ENCODE results near the gene MACROD2.
"Not testable (repeated sequence)": the region's sequence is repeated elsewhere in the genome, so short reads cannot be mapped to it uniquely, and the experiment has no call there.

Gene MACROD2

GRCh38 chr20:15336011-15336410 lies 1340.7 kb downstream of the MACROD2 start:
- no peak for DNase-seq

GRCh38 chr20:15336536-15336935 lies 1341.2 kb downstream of the MACROD2 start:
- DNase-seq = no peak

- DNase-seq = no peak
Measured at GRCh38 chr20:15339264-15339663, 1343.9 kb downstream of the MACROD2 start.

- no peak for DNase-seq
Measured at GRCh38 chr20:15342991-15343523, 1347.7 kb downstream of the MACROD2 start.

GRCh38 chr20:15345287-15345686 lies 1350.0 kb downstream of the MACROD2 start:
- no peak for DNase-seq

DNA sequence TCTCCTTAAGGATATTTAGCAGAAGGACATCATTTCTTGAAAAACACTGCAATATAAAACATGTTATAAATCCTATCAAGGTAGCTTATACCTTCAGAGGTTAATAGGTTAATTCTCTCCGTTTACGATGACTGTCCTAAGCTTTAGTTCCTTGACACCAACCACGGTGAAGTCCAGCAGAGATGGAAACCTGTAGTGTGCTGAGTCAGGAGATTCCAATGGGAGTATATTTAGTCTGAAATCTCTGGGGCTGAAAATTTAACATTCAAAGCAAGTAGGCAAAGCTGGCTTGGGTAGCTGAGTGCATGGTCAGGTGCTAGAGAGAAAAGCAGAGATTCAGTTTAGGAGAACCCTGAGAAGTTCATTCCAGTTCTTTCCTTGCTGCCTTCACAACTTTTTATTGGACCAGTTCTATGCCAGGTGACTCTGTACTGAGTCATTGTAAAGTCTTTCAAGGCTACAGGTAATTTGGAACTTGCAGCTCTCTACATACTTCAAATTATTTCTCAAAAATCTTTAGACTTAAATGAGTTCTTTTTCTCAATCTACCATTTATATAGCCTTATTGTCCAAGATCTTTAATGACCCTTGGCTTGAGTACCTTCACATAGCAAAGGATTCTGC lies 1351.5 kb downstream of the MACROD2 start:
- DNase-seq = no peak

GRCh38 chr20:15359056-15359455 lies 1363.7 kb downstream of the MACROD2 start:
- DNase-seq = no peak

DNA sequence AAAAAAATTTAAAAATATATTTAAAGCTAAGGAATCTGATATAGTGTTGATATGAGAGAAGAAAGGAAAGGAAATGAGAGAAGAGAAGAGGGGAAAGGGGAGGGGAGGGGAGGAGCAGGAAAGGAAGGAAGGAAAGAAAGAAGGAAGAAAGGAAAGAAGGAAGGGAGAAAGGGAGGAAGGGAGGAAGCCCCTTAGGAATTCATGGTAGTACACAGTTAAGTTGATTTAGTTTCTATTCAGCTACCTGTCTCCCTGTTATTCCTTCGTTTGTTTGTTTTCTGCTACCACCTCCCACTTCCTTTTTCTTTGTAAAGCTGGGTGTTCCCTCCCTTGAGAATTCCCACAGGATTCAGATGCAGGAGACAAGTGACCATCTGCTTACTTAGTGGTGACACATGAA lies 1367.5 kb downstream of the MACROD2 start:
- DNase-seq = no peak

DNA sequence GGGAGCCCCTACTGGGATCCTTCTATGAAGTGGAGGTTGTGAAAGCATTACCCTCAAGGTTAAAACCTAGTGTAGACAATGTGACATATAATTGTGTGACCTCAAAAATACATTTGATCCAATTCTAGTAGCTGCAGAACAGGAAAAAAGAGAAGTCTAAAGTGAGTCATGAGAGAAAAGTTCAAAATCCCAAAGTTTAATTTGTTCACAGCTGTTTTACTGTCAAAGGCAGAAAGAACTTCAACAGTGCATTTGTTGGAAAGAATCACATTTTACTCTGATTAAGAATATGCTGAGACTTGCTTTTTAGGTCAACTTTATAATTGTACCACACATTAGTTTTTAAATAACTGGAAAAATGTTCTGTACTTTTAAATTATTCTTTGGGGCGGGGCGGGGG lies 1369.5 kb downstream of the MACROD2 start:
- no peak for DNase-seq

GRCh38 chr20:15370370-15370769 lies 1375.1 kb downstream of the MACROD2 start:
- no peak for DNase-seq

DNA sequence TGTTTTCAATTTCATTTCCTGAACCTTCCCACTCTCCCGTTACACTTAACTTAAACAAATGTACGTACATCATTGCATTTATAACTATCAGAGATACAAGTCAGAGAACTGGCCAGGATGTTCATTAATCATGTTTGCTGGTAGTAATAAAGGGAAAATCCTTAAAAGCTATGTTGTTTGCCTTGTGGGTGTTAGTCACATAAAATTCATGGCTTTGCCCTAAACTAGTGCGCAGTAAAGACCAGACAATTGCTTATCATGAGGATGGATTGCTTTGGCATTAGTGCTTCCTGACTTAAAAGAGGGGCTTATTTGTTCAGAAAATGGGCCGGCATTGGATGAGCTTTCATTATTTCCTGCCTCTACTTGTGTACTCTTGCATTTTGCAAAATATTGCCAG lies 1379.4 kb downstream of the MACROD2 start:
- no peak for DNase-seq

GRCh38 chr20:15375836-15376235 lies 1380.5 kb downstream of the MACROD2 start:
- DNase-seq = no peak

GRCh38 chr20:15377603-15378002 lies 1382.3 kb downstream of the MACROD2 start:
- not testable (repeated sequence) for DNase-seq

- no peak for DNase-seq
Measured at GRCh38 chr20:15378151-15378550, 1382.8 kb downstream of the MACROD2 start.

- no peak for DNase-seq
Measured at GRCh38 chr20:15379681-15380296, 1384.5 kb downstream of the MACROD2 start.

DNA sequence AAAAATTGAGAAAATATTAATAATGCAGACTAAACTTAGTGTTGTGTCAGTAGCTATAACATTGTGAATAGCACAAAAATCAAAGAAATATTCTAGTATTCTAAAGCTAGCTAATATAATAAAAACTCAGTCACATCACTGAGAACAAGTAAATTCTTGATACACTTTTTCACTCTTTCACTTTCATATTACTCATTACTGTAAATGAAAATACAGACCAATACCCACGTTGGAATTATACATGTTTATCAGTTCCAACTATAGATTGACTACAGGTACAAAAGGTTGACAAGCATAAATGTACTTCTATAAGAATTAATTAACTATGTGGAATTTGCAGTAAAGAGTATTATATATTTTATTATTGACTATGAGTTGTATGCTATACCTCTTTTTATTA lies 1385.5 kb downstream of the MACROD2 start:
- no peak for DNase-seq

DNA sequence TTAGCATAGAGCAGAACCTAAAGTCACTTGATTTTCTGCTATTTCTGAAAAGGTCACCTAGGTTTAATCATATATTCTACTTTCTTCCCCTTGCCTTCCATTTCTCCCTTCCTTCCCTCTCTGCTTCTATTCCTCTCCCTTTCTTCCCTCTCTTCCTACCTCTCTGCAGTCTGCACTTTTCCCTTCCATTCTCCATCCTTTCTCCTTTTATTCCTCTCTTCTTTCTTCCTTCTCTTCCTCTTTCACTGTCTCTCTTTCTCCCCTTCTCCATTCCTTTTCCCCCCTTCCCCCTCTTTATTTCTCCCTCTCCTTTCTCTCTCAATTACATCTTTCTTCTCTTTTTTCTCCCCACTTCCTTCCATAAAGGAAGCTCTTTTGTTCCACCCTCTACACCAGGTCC lies 1391.9 kb downstream of the MACROD2 start:
- no peak for DNase-seq

GRCh38 chr20:15395457-15395856 lies 1400.1 kb downstream of the MACROD2 start:
- DNase-seq = no peak

DNA sequence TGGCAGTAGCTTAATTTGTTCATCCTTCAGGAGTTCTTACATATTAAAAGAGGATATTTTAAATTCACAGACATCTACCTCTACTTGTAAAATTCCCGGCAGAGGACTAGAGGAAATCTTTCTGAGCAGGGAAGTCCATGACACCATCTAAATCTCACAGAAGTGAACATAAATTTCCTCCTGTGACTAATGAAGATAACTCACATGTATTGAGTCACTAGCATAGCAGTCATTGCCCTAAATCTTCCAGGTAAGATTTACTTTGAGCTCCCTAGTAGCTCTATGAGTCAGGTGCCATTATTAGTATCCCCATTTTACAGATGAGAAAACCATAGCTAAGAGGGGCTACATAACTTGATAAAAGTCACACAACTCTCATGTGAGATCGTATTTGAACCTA lies 1400.7 kb downstream of the MACROD2 start:
- no peak for DNase-seq

DNA sequence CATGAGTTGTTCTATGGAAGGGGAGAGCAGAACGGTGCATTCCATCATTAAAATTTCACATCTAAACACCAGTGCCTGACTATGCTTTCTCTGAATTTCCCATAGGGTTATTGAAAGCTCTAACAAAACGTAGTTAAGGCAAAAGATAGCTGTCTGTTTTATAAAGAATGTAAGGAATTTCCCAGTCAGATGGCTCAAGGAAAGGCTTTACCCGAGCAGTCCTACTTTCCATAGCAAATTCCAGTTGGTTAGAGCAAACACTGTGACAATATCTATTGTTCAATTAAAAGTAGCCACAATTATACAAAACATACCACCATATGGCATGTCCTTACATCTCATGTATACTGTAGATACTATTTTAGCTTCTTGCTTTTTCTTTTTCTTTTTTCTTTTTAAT lies 1401.6 kb downstream of the MACROD2 start:
- DNase-seq = no peak

GRCh38 chr20:15399781-15400180 lies 1404.5 kb downstream of the MACROD2 start:
- no peak for DNase-seq

GRCh38 chr20:15406072-15406471 lies 1410.8 kb downstream of the MACROD2 start:
- no peak for DNase-seq

- DNase-seq = no peak
Measured at GRCh38 chr20:15411781-15412180, 1416.5 kb downstream of the MACROD2 start.

DNA sequence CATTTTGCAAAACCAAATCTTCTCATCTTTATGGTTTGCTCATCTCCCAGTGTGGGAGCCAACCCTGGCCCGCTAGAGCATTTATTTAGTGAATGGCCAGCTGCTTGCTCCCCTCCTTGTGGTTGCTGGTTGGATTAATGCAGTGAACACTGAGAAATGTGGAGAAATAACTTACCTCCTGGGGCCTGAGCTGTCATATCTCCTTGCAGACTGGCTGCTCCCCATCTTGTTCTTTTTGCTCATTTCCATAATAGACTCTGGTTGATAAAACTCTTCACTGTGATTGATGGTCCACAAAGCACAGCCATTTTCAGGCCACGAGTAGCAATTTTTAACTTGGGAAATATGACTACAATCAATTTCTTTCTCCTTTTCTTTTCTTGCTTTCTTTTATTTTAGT lies 1420.6 kb downstream of the MACROD2 start:
- DNase-seq = no peak

GRCh38 chr20:15419856-15420255 lies 1424.5 kb downstream of the MACROD2 start:
- no peak for DNase-seq

All from NCI-H1092 (cell line).